ENCODE measurements around the gene SYNE2. TPM values are rescaled to one million over a fixed set of nuclear protein-coding genes. Genes with fewer than 3 reads are reported as not detected.

Gene SYNE2
- total and polyA plus RNA-seq, 2 of the 8 experiments (the other 6 are each of a cell fraction or from before 2014, with no cell fraction given) = 32.6 to 46.1 TPM

- no peak for TF ChIP-seq CHD7 (IDR thresholded peaks at IDR 0.05; ENCODE audit: insufficient replicate concordance, low read length)
- no peak for TF ChIP-seq PHF8 (conservative IDR thresholded peaks at IDR 0.05; ENCODE audit: low read depth, low read length)
- TF ChIP-seq TEAD4 (IDR thresholded peaks at IDR 0.05; ENCODE audit: low read depth, low read length) = no peak
- TF ChIP-seq RAD21 (IDR thresholded peaks at IDR 0.05 in 1 of 2, conservative IDR thresholded peaks at IDR 0.05 in 1 of 2; ENCODE audit: low read depth in 2 of 2, low read length in 2 of 2) = no peak
- no peak for TF ChIP-seq KDM1A (IDR thresholded peaks at IDR 0.05; ENCODE audit: borderline replicate concordance, low read length)
- TF ChIP-seq KDM4A (IDR thresholded peaks at IDR 0.05; ENCODE audit: low read depth, low read length, severe bottlenecking) = no peak
Observed at GRCh38 chr14:64212666-64213065, 359.9 kb downstream of the SYNE2 start (continued).

All from H1 (cell line).